ENCODE measurements around the gene MPV17L2.
A peak's percentile ranks its signal among the peaks of the same experiment; 100 is the strongest.
"Not testable (repeated sequence)": the region's sequence is repeated elsewhere in the genome, so short reads cannot be mapped to it uniquely, and the experiment has no call there.

The MPV17L2 gene

DNA sequence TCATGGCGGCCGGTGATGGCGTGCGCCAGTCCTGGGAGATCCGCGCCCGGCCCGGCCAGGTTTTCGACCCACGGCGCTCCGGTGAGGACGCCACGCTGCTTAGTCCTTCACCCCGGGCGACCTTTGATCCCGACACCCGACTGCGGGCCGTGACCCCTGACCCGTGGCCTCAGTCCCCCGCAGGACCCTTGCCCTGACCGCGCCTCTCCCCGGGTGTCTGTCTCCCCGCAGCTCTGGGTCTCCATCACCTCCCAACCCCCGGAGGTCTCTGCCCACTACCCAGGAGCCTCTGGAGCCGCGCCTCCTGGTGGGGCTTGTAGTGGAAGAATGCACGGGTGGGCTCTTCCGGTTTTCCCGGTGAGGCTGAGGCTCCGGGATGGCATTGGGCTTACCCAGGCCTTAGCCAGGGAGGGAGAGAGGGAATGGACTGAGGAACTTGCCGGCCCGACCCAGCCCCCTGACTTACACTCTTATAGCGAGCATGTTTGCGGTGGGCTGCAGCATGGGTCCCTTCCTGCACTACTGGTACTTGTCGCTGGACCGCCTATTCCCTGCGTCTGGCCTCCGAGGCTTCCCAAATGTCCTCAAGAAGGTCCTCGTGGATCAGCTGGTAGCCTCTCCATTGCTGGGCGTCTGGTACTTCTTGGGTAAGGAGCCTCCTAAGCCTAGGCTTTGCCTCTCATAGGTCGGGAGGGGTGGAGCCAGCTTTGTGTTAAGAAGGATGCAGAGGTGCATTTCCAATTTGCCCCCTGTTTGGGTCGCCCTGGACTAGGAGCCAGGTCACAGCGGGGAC lies 566 bp downstream of the MPV17L2 start:
- no peak for DNase-seq (ENCODE audit: low read depth)

DNA sequence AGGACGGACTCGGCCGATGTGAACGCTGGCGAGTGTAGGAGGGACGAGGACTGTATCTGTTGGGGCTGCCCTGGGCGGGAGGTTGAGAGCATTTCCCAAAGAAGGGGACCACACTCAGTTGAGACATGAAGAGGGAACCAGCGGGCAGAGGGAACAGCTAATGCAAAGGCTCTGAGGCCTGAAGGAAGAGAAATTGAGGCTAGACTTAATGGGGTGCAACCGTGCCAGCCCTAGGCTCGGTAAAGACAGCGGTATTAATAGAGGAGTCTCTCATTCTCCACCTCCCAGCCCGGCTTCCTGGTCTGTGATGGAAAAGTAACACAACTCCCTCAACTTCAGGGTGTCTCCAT lies 1.1 kb downstream of the MPV17L2 start:
- no peak for DNase-seq (ENCODE audit: low read depth)

DNA sequence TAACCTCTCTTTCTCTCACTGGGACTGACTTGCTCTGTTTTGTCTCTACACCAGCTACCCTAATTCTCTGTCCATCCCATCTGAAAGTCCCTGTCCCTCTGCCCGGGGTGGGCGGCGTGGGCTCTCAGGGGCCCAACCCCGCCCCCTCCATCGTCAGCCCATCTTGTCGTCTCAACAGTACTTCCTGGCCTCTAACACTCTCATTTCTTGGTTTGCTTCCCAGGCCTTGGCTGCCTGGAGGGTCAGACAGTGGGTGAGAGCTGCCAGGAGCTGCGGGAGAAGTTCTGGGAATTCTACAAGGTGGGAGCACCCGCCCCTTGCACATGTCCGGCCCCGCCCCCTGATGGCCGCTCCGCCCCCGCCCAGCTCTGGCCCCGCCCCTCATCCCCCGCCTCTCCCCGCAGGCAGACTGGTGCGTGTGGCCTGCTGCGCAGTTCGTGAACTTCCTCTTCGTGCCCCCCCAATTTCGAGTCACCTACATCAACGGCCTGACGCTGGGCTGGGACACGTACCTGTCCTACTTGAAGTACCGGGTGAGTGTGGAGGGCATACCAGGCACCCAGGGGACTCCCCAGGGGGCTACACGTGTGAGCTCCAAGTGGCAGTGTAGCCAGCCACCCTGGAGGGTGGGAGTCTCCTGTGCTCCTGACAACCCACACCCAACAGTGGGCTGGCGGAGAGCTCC lies 1.7 kb downstream of the MPV17L2 start:
- no peak for DNase-seq (ENCODE audit: low read depth)

DNA sequence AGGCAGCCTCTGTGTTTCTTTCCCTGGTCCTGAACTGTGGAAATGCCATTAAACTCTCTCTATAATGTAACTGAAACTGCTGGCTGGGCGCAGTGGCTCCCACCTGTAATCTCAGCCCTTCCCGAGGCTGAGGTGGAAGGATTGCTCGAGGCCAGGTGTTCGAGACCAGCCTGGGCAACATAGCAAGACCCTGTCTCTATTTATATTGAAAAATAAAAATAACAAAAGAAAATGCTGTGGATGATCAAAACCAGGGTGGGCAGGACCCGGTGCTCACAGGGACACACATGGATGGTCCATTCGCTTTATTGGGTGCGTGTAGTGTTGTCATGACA lies 3.5 kb downstream of the MPV17L2 start:
- DNase-seq (ENCODE audit: low read depth), result no peak

DNA sequence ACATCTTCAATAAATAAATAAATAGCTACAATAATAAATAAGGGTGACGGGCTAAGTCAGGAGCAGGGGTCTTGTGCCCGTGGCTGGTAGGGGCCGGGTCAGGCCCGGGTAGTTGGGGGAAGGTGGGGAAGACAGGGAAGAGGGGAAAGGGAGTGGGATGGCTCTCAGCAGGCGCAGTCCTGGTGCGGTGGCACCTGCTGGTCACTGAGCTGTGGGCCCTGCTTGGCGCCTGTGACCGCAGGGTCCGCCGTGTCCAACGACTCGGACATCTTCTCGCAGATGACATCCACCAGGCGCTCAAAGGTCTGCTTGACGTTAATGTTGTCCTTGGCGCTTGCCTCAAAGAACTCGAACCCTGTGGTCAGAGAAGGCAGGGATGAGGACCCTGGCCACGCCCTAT lies 4.3 kb downstream of the MPV17L2 start:
- no peak for DNase-seq (ENCODE audit: low read depth)

DNA sequence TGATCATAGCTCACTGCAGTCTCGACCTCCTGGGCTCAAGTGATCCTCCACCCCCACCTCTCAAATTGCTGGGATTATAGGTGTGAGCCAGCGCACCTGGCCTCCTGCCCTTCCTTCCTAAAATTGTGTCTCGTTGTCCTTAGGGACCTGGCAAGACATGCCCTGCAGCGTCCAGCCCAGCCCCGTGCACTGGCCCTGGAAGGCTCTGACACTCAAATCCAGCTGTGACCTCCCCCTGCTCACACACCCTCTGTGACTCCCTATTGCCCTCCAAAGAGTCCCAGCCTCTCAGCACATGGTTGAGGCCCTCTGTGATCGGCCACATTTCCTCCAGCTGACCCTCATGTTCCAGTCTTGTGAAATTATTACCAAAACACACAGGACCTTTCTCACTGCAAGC lies 4.9 kb downstream of the MPV17L2 start:
- no peak for DNase-seq (ENCODE audit: low read depth)

DNA sequence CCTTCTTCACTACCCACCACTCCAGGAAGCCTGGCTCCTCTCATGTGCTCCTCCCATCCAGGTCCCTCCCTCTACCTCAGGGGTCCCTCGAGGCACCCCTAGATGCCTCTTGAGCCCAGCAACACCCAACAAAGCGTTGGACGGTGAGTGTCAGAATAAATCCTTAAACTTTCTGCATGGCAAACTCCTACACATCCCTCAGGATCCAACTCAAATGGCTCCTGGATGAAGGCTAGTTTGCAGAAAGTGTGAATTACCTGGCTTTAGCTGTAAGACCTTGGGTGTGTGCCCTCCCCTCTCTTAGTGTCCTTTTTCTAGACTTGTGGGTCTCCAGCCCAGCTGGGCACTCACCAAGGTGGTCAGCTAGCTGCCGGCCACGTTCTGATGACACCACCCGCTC lies 5.4 kb downstream of the MPV17L2 start:
- no peak for DNase-seq (ENCODE audit: low read depth)

DNA sequence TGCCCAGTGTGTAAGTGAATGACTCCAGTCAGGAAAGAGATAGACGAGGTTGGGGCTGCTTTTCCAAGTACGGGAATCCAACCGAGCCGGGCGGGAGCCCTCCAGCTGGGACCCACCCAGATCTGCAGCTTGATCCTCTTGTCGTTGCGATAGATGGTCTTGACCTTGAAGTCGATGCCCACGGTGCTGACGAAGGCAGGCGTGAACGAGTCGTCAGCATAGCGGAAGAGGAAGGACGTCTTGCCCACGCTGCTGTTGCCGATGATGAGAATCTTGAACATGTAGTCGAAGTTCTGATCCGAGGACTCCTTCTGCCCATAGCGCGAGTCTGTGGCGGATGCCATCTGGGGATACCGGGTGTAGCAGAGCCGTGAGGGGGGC lies 9.4 kb downstream of the MPV17L2 start:
- DNase-seq (ENCODE audit: low read depth), result no peak

DNA sequence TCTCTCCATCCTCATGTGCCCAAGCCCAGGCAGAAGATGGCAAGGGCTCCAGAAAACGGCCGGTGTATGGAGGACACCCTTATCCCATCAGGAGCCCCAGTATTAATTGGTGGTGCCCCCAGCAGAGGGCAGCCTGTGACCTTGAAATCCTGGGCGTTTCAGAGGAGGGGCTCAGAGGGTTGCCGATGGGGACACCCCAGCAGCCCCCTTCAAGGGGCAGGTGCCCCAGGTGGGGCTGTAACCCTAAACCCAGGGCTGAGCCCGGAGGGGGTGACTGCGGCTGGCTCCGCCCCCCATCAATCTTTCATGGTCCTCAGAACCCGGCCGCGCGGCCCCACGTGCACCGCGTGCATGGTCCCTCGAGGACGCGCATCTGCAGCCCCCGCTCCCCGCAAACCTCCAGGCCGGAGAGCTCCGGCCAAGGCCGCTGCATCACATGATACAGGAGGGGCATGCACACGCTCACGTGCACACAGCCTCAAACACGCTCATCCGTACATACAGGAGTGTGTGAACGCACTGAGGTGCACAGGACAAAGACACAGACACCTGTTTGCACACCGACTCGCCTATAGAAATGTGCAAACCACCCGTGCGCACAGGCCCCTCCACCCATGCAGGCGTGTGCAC lies 9.9 kb downstream of the MPV17L2 start:
- DNase-seq (ENCODE audit: low read depth), result no peak

DNA sequence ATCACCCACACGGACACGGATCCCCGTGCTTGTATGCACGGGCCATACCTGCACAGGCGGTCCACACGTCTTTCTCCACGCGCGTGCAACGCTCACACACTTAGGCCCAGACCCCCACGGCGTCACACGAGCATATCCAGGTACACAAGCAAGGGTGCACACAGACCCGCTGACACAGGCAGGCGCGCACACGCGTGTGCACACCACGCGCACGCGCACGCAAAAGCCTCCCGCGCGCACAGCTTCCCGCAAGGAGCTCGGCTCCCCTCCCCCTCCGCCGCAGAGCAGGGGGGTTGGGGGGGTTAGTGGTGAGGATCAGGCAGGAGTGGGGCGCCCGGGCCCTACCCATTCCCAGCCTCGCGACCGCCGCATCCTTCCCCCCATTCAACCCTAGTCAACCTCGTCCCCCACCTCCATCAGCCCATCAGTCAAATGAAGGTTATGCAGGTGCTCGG lies 10.4 kb downstream of the MPV17L2 start:
- DNase-seq (ENCODE audit: low read depth), result no peak

DNA sequence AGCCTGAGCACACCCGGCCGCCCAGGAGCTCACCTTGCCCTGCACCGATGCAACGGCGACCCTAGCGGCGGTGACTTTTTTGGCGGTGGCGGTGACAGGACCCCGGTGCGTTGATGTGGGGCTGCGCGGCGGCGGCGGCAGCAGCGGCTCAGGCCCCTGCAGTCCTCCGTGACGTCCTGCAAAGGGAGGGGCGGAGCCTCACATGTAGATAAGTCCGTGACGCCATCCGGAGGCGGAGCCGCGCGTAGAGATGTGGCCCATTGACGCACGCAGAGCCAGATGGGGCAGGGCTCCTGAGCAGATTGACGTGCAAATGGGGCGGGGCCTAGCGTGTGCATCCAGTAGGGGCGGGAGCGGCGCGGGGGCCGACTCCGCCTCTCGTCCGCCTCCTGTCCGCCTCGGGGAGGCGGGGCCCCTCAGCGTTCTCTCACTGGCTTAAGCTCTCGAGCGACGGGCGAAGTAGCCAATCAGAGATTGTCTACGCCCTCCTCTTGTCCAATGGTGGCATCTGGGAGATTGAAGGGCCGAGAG lies 10.9 kb downstream of the MPV17L2 start, which contains the start of gene RAB3A:
Gene RAB3A, minus strand, starts transcription at position 180 of the 531 bp plus-strand sequence. CDS start 1,302 bp downstream, outside the sequence.
- peak; percentile 99 for DNase-seq (ENCODE audit: low read depth)

DNA sequence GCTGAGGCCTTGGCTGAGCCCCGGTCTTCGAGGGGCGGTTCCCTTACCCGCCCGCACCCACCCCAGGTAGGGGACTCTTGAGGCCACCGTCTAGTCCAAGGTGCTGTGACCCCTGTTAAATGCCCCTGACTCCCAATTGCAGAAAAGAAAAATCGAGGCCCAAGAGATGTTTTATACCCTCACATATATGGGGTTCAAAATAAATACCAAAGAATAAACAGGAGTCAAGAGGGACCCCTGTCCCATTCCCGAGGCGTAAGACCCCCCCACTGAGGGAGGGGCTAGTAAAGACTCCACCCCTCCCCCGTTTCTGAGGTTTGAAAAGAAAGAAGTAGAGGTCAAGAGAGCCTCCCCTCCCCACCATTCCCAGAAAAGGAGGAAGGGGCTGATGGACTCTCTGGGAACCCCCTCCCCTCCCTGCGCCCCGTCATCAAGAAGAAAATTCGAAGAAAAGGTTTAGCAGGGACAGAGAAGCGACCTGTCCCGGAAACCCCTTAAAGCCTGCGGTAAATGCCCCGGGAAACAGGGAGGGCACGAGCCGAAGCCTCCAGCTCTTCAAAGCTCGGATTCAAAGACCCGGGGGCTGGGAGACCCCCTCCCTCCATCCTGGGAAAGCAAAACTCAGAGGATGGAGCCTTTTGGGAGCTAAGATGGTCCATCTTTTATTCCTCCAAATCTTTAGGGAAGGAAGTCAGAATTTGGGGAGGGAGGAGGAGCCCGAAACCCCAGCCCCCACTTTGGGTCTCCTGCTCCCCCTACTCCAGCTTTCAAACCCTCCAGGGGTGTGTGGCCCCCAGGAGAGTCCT lies 11.6 kb downstream of the MPV17L2 start:
- no peak for DNase-seq (ENCODE audit: low read depth)

DNA sequence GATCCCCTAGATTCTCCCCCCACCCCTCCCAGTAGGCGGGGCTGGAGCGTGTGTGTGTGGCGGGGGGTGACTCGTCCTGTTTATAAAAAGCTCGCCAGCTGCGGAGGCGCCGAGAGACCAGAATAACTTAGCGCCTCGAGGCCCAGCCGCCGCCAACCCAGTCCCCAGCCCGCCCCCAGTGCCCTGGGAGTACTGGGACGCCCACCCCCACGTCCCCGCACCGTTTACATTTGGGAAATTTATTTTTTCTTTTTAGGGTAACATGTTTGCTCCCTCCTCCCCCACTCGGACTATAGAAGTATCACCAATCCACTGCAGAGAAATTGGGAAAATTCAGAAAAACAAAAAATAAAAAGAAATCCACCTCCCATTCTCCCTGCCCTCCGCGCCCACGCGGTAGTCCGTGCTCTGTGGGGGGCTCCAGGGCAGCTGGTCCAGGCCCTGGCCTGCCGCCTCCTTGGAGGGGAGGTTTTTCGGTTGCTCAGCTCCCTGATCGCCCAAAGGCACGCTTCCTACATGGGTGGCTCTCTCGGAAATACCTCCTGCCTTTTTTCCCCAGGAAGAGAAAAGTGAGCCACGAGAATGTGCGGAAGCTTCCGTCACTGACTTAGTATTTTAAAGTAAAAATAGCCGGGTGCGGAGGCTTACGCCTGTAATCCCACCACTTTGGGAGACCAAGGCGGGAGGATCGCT lies 12.3 kb downstream of the MPV17L2 start:
- DNase-seq (ENCODE audit: low read depth), result no peak

DNA sequence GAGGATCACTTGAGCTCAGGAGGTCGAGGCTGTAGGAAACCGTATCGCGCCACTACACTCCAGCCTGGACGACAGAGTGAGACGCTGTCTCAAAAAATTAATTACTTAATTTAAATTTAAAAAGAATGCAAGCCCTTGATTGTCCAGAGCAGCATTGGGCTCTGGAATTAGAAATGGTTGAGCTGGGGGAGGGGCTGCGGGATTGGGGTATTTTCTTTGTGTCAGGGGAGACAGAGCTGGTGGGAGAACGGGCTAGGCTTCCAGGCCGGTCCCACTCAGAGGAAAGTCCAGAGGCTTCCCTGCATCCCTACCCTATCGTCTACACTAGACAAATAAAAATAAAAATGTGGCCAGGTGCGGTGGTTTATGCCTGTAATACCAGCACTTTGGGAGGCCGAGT lies 13.0 kb downstream of the MPV17L2 start:
- no peak for DNase-seq (ENCODE audit: low read depth)

DNA sequence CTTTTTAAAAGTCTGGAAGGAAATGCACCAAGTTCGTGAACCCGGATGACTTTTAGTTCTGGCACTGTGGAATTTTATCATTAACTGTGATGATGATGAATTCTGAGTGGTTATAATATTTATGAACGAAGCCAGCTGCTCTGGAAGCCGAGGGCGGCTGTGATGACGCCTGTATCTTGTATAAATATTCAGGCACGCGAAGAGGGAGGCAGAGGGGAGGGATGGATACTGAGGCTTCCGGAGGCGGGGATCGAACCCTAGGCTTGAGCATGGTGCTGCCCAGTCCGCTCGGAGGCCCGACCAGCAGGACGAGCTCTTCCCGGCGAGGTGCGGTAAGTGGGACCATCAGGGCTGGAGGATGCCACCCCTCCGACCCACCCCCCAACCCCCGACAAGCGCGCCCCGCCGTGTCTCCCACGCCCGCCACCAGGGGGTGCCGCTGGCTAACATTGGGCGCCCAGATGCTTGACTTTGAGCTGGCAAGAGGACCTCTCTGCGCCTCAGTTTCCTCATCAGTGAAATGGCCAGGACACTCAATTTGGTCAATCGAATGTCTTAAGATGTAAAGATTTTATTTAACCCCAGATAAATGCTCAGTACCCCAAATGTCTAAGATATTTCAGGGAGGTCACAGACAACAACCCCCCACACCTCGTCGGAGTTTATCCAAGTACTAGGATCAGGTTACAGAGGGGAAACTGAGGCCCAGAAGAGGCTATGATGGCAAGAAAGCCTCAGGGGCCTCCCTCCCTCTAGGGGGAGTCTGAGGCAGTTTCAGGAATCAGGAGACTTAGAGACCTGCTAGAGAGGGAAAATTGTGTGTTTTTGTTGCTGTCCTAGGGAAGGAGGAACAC lies 15.3 kb downstream of the MPV17L2 start:
- DNase-seq (ENCODE audit: low read depth), result no peak

DNA sequence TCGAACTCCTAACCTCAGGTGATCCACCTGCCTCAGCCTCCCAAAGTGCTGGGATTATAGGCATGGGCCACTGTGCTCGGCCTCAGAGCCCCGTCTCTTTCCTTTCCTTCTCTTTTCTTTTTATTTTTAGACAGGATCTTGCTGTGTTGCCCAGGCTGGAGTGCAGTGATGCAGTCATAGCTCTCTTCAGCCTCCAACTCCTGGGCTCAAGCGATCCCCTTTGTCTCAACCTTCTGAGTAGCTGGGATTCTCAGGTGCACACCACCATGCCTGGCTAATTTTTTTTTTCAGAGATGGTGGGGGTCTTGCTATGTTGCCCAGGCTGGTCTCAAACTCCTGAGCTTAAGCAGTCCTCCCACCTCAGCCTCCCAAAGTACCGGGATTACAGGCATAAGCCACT lies 16.9 kb downstream of the MPV17L2 start:
- DNase-seq (ENCODE audit: low read depth), result not testable (repeated sequence)

DNA sequence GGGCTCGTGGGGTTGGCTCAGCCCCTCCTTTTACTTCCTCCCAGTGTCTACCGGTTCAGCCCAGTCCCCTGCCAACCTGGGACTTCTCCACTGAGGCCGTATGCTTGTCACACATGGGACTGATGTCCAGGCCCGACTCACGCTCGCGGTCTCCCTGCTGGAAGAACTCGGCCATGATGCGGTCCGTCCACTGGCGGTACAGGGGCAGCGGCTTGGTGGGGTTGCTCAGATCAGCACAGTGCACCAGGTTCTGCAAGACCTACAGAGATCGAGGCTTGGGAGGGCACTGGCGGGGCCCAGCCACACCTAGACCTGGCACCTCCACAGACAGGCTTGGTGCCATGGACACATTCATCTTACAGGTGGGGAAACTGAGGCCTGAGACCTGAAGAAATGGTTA lies 18.7 kb downstream of the MPV17L2 start:
- no peak for DNase-seq (ENCODE audit: low read depth)

DNA sequence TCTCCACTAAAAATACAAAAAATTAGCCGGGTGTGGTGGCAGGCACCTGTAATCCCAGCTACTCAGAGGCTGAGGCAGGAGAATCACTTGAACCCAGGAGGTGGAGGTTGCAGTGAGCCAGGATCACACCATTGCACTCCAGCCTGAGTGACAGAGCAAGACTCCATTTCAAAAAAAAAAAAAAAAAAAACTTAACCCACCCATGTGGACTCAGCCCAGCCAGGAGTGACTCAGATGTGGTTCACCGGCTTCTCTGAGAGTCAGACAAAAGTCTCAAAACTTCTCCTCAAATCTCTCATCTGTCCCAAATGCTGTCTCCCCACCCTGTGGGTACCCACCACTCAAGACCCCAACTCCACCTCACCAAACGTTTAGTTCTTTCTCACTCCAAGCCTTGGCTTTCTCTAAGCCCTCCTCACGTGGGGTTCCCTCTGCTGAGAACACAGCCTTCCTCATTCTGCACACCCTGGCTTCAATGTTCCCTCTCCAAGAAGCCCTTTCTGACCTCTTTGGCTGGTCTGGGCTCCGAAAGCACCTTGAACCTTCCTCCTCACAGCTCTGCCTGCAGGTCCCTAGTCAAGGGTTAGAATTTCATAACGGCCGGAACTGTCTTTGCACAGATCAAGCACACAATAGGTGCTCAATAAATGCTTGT lies 21.9 kb downstream of the MPV17L2 start:
- no peak for DNase-seq (ENCODE audit: low read depth)

DNA sequence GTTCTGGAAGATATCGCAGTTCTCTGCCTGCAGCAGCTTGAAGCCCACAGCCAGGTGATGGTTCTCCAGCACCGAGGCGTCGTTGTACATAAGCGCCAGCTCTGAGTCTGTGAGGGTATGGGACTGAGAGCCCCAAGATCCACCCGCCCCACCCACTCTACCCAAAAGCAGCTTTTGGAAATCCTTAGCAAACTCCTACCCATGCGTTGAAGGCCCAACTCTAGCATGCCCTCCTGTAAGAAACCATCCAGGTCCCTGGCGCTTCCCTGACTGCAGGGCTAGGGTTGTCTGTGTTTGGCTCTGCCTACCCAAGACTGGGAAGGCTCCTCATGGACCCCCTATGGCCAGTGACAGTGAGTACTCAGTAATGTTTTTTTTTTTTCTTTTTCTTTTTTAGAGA lies 23.8 kb downstream of the MPV17L2 start:
- DNase-seq (ENCODE audit: low read depth), result no peak

DNA sequence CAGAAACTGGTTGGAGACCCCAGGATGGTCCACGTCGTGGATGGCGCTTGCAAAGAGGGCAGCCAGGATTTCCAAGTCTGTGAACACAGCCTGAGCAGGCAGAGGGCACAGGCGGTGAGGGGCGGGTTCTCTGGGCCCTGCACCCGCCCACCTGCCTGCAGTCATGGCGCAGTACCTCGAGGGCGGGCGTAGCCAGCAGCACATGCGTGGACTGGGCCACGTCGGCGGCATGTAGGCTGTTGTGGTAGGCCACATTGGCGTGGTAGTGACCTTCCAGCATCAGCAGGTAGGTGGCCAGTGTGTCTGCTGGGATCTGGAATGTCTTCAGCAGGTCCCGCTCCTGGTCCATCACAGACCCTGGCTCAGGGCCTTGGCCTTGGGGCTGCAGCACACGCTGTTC lies 25.1 kb downstream of the MPV17L2 start:
- no peak for DNase-seq (ENCODE audit: low read depth)
